ENCODE data around the gene GABRP.
"Not testable (repeated sequence)": the region's sequence is repeated elsewhere in the genome, so short reads cannot be mapped to it uniquely, and the experiment has no call there.

GABRP gene

GRCh38 chr5:170755679-170756456 lies 27.7 kb upstream of the GABRP start:
- no peak for DNase-seq

GRCh38 chr5:170756691-170757090 lies 26.8 kb upstream of the GABRP start:
- DNase-seq = no peak

GRCh38 chr5:170757182-170757601 lies 26.3 kb upstream of the GABRP start:
- DNase-seq = no peak

- DNase-seq = no peak
Observed at GRCh38 chr5:170757669-170758068, 25.9 kb upstream of the GABRP start.

- DNase-seq = no peak
Observed at GRCh38 chr5:170758481-170758880, 25.0 kb upstream of the GABRP start.

- no peak for DNase-seq
Observed at GRCh38 chr5:170760113-170760512, 23.4 kb upstream of the GABRP start.

- DNase-seq = no peak
Observed at GRCh38 chr5:170761048-170761707, 22.3 kb upstream of the GABRP start.

- no peak for DNase-seq
Observed at GRCh38 chr5:170761708-170762066, 21.8 kb upstream of the GABRP start.

- DNase-seq = not testable (repeated sequence)
Observed at GRCh38 chr5:170762298-170762697, 21.2 kb upstream of the GABRP start.

GRCh38 chr5:170765868-170766267 lies 17.7 kb upstream of the GABRP start:
- DNase-seq = not testable (repeated sequence)

GRCh38 chr5:170769246-170769645 lies 14.3 kb upstream of the GABRP start:
- DNase-seq = no peak

- DNase-seq = no peak
Observed at GRCh38 chr5:170769898-170770416, 13.6 kb upstream of the GABRP start.

GRCh38 chr5:170771496-170771895 lies 12.0 kb upstream of the GABRP start:
- DNase-seq = no peak

- no peak for DNase-seq
Observed at GRCh38 chr5:170773024-170773985, 10.2 kb upstream of the GABRP start.

GRCh38 chr5:170774831-170775230 lies 8.7 kb upstream of the GABRP start:
- no peak for DNase-seq

- no peak for DNase-seq
Observed at GRCh38 chr5:170781946-170782345, 1.6 kb upstream of the GABRP start.

GRCh38 chr5:170782438-170782837 lies 1.1 kb upstream of the GABRP start:
- DNase-seq = peak; percentile 23

- no peak for DNase-seq
Observed at GRCh38 chr5:170785416-170785815, 1.9 kb downstream of the GABRP start.

GRCh38 chr5:170787216-170787615 lies 3.7 kb downstream of the GABRP start:
- no peak for DNase-seq

GRCh38 chr5:170788626-170789304 lies 5.2 kb downstream of the GABRP start:
- DNase-seq = no peak

- DNase-seq = no peak
Observed at GRCh38 chr5:170791325-170791954, 7.9 kb downstream of the GABRP start.

GRCh38 chr5:170792878-170793277 lies 9.4 kb downstream of the GABRP start:
- no peak for DNase-seq
